ENCODE data around the gene SLC5A10.

The SLC5A10 gene

GRCh38 chr17:19001907-19002590, 50.1 kb downstream of the SLC5A10 start:
- DNase-seq (ENCODE audit: low read depth in 2 of 3, low spot score in 1 of 3): no peak

DNA sequence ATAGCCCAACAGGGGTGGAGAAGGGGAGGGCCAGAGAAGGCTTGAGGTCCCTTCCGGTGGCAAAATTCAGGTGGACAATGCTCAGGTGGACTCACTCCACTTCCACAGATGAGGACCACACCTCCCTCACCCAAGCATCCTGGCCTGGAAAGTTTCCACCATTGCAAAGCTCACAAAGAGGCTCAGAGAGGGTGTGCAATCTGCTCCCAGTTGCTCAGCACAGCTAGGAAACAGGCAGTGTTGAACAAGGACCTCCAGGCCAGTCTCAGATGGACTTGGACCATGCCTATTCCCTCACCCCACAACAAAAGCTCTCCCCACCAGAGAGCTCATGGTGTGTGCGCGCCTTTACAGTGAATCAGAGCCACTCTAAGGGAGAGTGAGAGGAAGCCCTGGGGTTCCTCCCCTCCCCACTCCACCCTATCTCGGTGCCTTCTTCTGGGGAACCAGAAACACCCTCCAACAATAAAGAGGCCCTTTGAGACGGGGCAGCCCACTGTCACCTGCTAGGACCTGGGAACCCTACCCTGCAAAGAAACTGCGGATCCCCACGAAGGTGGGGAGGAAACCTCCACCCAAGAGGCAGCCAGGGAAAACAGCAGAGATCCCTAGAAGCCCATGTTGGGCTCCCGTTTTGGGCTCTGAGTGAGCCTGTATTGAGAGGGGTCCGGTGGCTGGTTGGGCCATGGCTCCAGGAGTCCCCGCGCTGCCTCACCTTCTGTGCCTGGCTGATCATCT, 51.0 kb downstream of the SLC5A10 start:
- DNase-seq (ENCODE audit: low read depth in 2 of 3, low spot score in 1 of 3): no peak

GRCh38 chr17:19003543-19004420, 51.8 kb downstream of the SLC5A10 start:
- DNase-seq (ENCODE audit: low read depth in 2 of 3, low spot score in 1 of 3): peak in 2 of 3 donors; percentile 15 to 44

DNA sequence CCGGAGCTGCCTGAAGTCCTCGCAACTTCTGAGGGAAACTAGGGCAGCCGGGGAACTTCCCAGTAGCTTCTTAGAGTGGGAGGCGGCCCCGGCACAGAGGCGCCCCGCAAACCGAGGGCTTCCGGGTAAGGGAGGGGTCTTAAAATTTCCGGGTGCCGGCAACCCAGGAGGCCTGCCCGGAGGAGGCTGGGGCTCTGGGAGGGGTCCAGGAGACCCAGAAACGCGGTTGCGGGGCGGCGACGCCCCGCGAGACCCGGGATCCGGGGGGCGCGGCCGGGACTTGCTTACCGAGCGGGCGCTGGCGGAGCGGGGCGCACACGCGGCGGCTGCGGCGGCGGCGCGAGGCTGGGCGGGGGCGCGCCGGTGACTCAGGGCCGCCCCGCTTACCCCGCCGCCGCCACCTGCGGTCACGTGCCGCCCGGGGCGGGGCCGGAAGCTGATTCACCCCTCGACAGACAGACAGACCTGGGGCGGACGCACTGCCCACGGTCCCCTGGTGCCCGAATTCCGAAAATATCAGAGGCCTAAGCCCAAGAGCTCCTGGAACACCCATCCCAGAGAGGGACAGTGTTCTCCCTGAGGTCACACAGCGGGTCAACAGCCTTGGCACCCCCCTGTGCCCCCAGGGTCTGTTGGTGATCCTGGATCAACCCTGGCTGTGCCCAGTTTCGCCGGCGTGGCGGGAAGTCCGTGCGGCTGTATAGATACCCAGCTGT, 52.6 kb downstream of the SLC5A10 start, which contains the start of gene FAM83G:
Gene FAM83G (minus strand): TSS at position 344 of the 716 bp plus-strand sequence. CDS start 723 bp downstream, outside the sequence.
- peak; percentile 76 to 84 (median 76) for DNase-seq (ENCODE audit: low read depth in 2 of 3, low spot score in 1 of 3)

DNA sequence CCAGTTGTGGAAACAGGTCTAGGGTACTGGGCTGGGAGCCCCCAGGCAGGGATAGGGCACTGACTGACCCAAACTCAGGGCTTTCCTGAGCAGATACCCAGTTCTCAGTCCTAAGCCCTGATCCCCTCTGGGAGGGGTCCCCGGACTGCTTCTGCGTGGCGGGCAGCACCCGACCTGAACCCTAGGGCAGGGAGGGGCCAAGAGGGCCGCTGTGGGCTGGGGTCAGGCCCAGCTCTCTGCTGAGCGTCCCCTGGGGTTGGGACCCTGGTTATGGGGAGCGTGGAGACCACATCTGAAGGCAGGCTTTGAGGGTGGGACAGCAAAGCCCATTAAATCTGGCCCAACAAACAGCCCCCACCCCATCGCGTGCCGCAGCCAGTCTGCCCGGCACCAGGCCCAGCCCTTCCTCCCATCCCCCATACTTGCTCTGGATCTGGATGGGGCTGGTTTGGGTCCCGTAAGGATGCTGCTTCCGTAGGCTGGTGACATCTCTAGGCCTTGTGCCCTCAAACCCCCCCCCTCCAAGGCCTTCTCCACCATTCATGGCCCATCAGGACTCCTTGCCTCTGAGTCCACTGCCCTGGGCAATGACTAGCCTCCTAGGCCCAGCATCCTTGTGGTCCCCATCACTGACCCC, 53.3 kb downstream of the SLC5A10 start:
- no peak for DNase-seq (ENCODE audit: low read depth in 2 of 3, low spot score in 1 of 3)

DNA sequence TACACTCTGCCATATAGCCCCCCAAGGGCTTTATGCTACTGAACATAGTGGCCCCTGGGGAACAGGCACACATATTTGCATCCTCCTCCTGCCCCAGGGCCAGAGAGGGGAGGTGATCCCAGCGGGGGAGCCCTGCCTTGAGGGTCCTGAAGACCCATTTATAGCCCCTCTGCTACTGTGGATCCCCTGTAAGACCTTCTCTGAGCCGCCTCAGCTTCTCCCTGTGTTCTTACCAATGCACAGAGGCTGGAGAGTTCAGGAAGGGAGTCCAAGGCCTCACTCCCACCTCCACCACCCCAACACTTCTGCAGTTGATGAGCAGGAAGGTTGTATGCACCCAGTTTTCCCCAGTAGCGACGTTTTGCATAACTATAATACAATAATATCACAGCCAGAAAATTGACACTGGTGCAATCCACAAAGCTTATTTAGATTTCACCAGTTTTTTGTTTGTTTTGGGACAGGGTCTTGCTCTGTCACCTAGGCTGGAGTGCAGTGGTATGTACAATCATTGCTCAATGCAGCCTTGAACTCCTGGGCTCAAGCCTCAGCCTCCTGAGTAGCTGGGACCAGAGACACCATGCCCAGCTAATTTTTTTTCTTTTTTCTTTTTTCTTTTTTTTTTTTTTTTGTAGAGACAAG, 53.9 kb downstream of the SLC5A10 start:
- DNase-seq (ENCODE audit: low read depth in 2 of 3, low spot score in 1 of 3): no peak

- DNase-seq (ENCODE audit: low read depth in 2 of 3, low spot score in 1 of 3): no peak
Observed at GRCh38 chr17:19006698-19007097, 54.7 kb downstream of the SLC5A10 start.

DNA sequence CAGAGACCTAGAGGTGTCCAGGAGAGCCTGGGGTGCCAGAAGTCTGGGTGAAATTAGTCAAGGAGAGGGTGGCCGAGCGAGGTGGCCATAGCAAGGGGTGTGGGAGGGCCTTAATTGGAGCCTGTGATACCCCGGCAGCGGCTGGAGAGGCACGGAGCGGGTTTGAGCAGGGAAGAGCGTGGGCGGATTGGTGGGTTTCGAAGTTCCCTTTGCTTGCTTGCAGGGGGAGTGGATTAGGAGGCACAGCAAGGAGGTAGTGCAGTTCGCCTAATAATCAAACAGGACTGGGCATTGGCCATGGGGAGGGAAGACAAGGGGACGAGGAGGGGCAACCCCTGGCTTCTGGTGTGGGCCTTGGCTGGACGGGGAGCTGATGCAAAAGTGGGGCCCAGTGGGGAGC, 58.0 kb downstream of the SLC5A10 start:
- DNase-seq (ENCODE audit: low read depth in 2 of 3, low spot score in 1 of 3): no peak

- DNase-seq (ENCODE audit: low read depth in 2 of 3, low spot score in 1 of 3): no peak
Observed at GRCh38 chr17:19010729-19011505, 59.0 kb downstream of the SLC5A10 start.

DNA sequence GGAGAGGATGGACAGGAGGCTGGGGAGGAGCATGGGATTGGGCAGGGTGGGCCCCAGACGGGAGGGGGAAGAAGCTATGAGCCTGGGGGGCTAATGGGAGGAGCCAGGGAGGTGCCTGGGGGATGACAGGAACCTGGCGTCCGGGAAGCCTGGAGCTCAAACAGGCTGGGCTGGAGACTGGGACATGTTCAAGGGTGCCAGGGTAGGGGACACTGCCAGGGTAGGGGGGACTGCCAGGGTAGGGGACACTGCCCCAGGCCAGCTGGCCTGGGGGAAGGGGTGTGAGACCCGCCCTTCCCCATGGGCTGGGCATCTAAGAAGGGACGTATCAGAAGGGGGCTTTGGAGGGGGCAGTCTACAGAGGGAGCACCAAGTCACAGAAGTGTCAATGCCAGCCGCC, 59.6 kb downstream of the SLC5A10 start:
- DNase-seq (ENCODE audit: low read depth in 2 of 3, low spot score in 1 of 3): no peak

DNA sequence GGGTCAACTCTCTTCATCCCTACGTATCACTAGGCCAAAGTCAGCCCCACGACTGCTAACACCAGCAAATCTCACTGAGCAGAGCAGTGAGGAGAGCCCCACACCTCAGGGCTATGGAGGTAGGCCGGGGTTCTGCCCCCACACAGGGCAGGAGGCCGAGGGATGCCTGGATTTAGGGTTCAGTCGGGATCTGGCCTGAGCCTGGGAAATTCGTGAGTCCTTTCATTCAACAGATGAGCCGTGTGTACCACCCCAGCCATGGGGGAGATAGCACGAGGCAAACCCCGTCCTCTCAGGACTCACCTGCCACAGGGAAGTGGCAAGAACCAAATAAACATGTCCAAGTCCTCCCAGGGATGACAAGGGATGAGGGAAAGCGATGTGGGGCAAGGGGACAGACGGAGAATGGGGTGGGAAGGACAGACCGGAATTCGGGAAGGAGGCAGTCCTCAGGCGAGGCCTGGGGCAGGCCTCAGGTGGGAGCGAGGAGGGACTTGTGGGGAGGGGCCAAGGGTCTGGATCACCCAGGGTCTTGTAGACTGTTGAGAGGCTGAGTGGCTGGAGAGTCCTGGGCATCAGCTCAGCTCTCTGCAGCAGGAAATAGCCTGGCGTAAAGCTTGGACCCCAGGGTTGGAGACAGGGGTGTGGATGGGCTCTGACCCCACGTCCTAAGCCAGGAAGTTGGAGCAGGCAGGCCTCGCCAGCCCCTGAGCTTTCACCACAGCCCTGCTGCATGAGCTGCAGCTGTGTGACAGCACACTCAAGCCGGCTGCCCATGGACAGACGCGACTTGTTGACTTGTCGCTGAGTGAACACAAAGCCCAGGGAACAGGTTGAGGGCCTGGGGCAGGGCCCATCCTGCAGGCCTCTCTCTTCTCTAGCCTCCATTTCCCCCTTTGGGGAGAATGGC, 60.5 kb downstream of the SLC5A10 start:
- no peak for DNase-seq (ENCODE audit: low read depth in 2 of 3, low spot score in 1 of 3)

- DNase-seq (ENCODE audit: low read depth in 2 of 3, low spot score in 1 of 3): no peak
Observed at GRCh38 chr17:19013226-19013625, 61.3 kb downstream of the SLC5A10 start.

GRCh38 chr17:19013806-19014627, 62.1 kb downstream of the SLC5A10 start:
- no peak for DNase-seq (ENCODE audit: low read depth in 2 of 3, low spot score in 1 of 3)

GRCh38 chr17:19014628-19015215, 62.8 kb downstream of the SLC5A10 start:
- no peak for DNase-seq (ENCODE audit: low read depth in 2 of 3, low spot score in 1 of 3)

GRCh38 chr17:19015428-19015827, 63.5 kb downstream of the SLC5A10 start:
- DNase-seq (ENCODE audit: low read depth in 2 of 3, low spot score in 1 of 3): no peak

GRCh38 chr17:19016297-19016696, 64.3 kb downstream of the SLC5A10 start:
- no peak for DNase-seq (ENCODE audit: low read depth in 2 of 3, low spot score in 1 of 3)

DNA sequence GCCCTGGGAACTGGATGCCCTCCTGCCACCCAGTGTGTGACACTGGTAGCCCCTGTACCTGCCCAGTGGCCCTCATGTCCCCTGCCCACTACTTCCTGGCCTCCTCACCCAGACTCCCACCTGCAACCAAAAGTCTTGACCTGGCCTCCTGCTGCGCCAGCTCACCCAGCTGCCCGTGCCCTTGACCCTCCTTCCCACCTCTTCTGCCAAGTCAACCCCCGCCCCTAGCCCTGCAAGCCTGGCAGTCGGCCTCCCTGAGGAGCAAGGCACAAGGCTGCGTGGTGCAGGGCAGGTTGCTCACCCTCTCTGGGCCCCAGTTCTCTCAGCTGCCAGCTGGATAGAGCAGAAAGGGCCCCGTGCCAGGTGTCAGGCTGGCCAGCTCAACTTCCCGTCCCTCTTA, 64.9 kb downstream of the SLC5A10 start:
- no peak for DNase-seq (ENCODE audit: low read depth in 2 of 3, low spot score in 1 of 3)
